Ishikawa (cell line): Measurements from ENCODE around the gene TAS2R50.

Experiments used
- CEBPB ChIP-seq: IDR thresholded peaks from 2 replicates; pipeline ENCODE4 v1.6.1; 2012
- EGR1 ChIP-seq: IDR thresholded peaks from 2 replicates; pipeline ENCODE4 v1.6.1; 2012
- EP300 ChIP-seq: IDR thresholded peaks from 2 replicates; pipeline ENCODE4 v1.6.1; 2012; ENCODE audit warnings: borderline replicate concordance
- FOXM1 ChIP-seq: IDR thresholded peaks from 2 replicates; pipeline ENCODE4 v1.6.1; 2012; ENCODE audit warnings: low read depth, borderline replicate concordance
- NFIC ChIP-seq: IDR thresholded peaks from 2 replicates; pipeline ENCODE4 v1.6.1; 2012
- RAD21 ChIP-seq: IDR thresholded peaks from 2 replicates; pipeline ENCODE4 v1.6.1; 2012; ENCODE audit warnings: low read depth
- TAF1 ChIP-seq: IDR thresholded peaks from 2 replicates; pipeline ENCODE4 v1.6.1; 2012; ENCODE audit warnings: low read depth, mild to moderate bottlenecking
- TF ChIP-seq, protein P1 (sequence below): IDR thresholded peaks from 2 replicates; pipeline ENCODE4 v1.6.1; 2012; ENCODE audit warnings: low read depth, mild to moderate bottlenecking
- TF ChIP-seq, protein P2 (sequence below): IDR thresholded peaks from 2 replicates; pipeline ENCODE4 v1.6.1; 2012
- TF ChIP-seq, protein P3 (sequence below): IDR thresholded peaks from 2 replicates; pipeline ENCODE4 v1.6.1; 2012

DNA sequence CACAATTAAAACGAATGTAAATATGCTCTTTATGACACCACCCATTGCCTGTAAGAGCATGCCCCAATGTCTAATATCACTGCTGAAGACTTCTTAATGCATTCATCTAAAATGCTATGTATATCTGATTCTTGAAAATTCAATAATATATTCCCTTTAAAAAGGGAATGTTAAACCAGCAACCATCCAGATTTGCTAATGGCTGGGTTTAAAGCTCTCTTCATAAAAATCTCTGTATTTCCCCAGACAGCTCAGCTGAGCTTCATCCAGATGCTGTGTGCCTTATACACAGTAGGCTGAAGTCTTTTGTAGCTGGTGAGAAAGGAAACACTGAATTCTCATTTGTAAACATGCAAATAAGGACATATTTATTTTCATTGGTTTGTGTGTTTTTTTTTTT is 47.5 kb downstream of the TAS2R50 start, which contains the start of gene TAS2R14:
- TF ChIP-seq RAD21 (no peak), TAF1 (no peak), CEBPB (no peak), NFIC (no peak), FOXM1 (no peak), EGR1 (no peak), EP300 (no peak)
- TF ChIP-seq, protein P1, sequence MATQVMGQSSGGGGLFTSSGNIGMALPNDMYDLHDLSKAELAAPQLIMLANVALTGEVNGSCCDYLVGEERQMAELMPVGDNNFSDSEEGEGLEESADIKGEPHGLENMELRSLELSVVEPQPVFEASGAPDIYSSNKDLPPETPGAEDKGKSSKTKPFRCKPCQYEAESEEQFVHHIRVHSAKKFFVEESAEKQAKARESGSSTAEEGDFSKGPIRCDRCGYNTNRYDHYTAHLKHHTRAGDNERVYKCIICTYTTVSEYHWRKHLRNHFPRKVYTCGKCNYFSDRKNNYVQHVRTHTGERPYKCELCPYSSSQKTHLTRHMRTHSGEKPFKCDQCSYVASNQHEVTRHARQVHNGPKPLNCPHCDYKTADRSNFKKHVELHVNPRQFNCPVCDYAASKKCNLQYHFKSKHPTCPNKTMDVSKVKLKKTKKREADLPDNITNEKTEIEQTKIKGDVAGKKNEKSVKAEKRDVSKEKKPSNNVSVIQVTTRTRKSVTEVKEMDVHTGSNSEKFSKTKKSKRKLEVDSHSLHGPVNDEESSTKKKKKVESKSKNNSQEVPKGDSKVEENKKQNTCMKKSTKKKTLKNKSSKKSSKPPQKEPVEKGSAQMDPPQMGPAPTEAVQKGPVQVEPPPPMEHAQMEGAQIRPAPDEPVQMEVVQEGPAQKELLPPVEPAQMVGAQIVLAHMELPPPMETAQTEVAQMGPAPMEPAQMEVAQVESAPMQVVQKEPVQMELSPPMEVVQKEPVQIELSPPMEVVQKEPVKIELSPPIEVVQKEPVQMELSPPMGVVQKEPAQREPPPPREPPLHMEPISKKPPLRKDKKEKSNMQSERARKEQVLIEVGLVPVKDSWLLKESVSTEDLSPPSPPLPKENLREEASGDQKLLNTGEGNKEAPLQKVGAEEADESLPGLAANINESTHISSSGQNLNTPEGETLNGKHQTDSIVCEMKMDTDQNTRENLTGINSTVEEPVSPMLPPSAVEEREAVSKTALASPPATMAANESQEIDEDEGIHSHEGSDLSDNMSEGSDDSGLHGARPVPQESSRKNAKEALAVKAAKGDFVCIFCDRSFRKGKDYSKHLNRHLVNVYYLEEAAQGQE, result no peak
- TF ChIP-seq, protein P2, sequence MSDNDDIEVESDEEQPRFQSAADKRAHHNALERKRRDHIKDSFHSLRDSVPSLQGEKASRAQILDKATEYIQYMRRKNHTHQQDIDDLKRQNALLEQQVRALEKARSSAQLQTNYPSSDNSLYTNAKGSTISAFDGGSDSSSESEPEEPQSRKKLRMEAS, result no peak
- TF ChIP-seq, protein P3, sequence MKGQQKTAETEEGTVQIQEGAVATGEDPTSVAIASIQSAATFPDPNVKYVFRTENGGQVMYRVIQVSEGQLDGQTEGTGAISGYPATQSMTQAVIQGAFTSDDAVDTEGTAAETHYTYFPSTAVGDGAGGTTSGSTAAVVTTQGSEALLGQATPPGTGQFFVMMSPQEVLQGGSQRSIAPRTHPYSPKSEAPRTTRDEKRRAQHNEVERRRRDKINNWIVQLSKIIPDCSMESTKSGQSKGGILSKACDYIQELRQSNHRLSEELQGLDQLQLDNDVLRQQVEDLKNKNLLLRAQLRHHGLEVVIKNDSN, result no peak
